ENCODE data around the gene CDH22. TPM values are rescaled to one million over a fixed set of nuclear protein-coding genes. Genes with fewer than 3 reads are reported as not detected.

CDH22 gene
- total and polyA plus RNA-seq, 9 of the 15 experiments (the other 6 are each of a cell fraction or from before 2014, with no cell fraction given), result 0.07 to 0.08 TPM; not detected in 7

DNA sequence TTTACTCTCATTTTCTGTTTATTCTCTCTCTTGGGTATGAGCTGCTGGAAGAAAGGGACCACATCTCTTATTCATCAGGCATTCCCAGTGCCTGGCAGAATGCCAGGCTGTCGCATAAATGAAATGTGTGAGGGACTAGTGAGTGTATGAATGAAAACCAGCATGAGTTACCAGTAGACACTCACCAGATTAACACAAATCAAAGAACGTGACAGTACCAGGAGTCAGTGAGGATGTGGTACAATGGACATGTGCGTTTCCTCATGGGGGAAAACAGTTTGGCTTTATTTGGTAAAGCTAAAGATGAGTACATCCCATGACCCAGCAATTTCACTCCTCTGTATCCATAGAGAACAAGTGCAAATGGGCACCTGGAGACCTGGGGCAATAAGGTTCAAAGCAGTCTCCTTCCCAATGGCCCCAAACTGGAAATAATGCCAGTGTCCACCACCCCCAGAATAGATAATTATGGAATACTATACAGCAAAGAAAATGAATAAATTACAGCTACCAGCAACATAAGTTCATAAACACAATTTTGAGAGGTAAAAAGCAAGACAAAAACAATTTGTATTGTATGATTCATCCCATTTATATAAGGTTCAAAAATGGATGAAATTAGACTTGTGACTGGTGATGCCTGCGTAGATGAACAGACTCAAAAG is 93.3 kb downstream of the CDH22 start (continued):
- TF ChIP-seq, protein P1, sequence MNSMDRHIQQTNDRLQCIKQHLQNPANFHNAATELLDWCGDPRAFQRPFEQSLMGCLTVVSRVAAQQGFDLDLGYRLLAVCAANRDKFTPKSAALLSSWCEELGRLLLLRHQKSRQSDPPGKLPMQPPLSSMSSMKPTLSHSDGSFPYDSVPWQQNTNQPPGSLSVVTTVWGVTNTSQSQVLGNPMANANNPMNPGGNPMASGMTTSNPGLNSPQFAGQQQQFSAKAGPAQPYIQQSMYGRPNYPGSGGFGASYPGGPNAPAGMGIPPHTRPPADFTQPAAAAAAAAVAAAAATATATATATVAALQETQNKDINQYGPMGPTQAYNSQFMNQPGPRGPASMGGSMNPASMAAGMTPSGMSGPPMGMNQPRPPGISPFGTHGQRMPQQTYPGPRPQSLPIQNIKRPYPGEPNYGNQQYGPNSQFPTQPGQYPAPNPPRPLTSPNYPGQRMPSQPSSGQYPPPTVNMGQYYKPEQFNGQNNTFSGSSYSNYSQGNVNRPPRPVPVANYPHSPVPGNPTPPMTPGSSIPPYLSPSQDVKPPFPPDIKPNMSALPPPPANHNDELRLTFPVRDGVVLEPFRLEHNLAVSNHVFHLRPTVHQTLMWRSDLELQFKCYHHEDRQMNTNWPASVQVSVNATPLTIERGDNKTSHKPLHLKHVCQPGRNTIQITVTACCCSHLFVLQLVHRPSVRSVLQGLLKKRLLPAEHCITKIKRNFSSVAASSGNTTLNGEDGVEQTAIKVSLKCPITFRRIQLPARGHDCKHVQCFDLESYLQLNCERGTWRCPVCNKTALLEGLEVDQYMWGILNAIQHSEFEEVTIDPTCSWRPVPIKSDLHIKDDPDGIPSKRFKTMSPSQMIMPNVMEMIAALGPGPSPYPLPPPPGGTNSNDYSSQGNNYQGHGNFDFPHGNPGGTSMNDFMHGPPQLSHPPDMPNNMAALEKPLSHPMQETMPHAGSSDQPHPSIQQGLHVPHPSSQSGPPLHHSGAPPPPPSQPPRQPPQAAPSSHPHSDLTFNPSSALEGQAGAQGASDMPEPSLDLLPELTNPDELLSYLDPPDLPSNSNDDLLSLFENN (IDR thresholded peaks at IDR 0.05; ENCODE audit: low read depth in 2 of 2, low read length in 2 of 2), result no peak
- no peak for TF ChIP-seq ZNF780A (CRISPR knock-in tag; IDR thresholded peaks at IDR 0.05)

DNA sequence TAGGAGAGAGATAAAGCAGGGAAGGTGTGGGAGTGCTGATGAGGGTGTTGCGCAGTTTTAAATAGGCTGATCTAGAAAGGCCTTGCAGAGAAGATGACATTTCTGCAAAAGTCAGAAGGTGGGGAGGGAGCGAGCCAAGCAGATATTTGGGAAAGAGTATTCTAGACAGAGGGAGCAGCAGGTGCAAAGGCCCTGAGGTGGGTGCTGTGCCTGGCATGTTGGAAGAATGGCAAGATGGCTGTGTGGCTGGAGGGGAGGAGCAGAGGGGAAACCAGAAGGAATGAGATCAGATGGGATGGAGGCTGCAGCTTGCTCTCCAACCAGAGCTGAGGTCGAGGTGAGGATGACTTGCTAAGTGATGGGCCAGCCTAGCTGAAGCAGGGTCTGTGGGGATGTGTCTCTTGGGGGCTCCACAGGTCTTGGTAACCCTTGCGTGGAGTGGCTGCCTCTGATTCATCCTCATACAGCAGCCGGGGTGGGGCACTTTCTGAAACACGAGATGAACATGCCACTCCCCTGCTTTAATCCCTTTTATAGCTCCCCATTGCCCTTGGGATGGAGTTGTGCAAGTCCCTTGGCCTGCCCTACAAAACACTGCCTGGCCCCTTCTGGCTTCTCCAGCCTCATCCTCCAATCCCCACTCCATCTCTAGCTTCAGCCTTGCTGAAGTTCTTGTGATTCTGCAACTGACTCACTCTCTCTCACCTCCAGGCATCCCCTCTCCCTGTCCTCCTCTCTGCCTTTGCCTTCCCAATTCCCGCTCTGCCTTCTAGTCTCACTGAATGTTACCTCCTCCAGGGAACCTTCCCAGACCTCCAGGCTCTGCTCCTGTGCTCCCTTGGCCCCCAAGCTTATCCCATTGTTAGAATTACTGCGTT is 94.1 kb downstream of the CDH22 start:
- in situ Hi-C loops (cut with MboI), result no loop called here
- ChIA-PET POLR2A (interaction anchor here (0.5 to 1.3 kb wide), 2 partner anchors 11 to 15 kb away, joined by 3 to 4 read pairs; no protein-coding TSS in a partner anchor), CTCF (ENCODE audit: low intra/inter-chr PET ratio) (no interaction called here)
- H3K9me1 ChIP-seq (ENCODE audit: control insufficient read depth, insufficient read depth, low read length), result no peaks in the 10 kb centered on the region
- H3K36me3 ChIP-seq (ENCODE audit: control insufficient read depth, insufficient read depth, low read length), result no peaks in the 10 kb centered on the region
- H3K9me3 ChIP-seq (replicated peaks; ENCODE audit: control insufficient read depth, insufficient read depth, low read depth, low read length), result no peaks in the 10 kb centered on the region
- H3K27me3 ChIP-seq (ENCODE audit: control insufficient read depth in 2 of 2, insufficient read depth in 2 of 2, low read length in 2 of 2), result peaks cover 23 to 45% of the 10 kb centered on the region in 2 experiments
- WGBS (ENCODE audit: insufficient coverage, low coverage, missing lambda C conversion rate), result 3% methylated on average over 8 of the region's 8 CpGs
- H3K27ac ChIP-seq (ENCODE audit: extremely low read depth, low read depth, low read length), result no peak overlapping the region
- peaks cover 11 to 29% of the 10 kb centered on the region in 2 experiments; a peak in 3 of 5 replicates for H3K4me1 ChIP-seq (replicated peaks in 1 of 2; ENCODE audit: control insufficient read depth in 2 of 2, insufficient read depth in 2 of 2, low read length in 2 of 2)
- no peak overlapping the region for H3K4me3 ChIP-seq
- H3K4me2 ChIP-seq (ENCODE audit: insufficient read depth, low read length), result no peak overlapping the region
- TF ChIP-seq RBM25 (IDR thresholded peaks at IDR 0.05; ENCODE audit: low read depth, low read length, severe bottlenecking) (peak; percentile 9), STAT5B (CRISPR knock-in tag; IDR thresholded peaks at IDR 0.05) (no peak)
- H3K9ac ChIP-seq (ENCODE audit: insufficient read depth in 1 of 2, low read depth in 2 of 2, low read length in 2 of 2), result no peak overlapping the region
- ATAC-seq (no peak), DNase-seq (ENCODE audit: extremely low read depth in 1 of 4, low spot score in 3 of 4) (no peak), FAIRE-seq (no peak)
- intact Hi-C loops (cut with micrococcal nuclease), result no loop called here
- H2AFZ ChIP-seq (ENCODE audit: low read depth, low read length), result no peak overlapping the region
- no peaks in the 10 kb centered on the region for H3K79me2 ChIP-seq (ENCODE audit: control insufficient read depth, insufficient read depth, low read length)
- BruUV-seq (replicated peaks), result no TSS peak
- H4K20me1 ChIP-seq (replicated peaks; ENCODE audit: control insufficient read depth, insufficient read depth, low read length), result peaks cover 22% of the 10 kb centered on the region
